H1 (cell line): ENCODE measurements around the gene MBNL2. TPM values are rescaled to one million over a fixed set of nuclear protein-coding genes. Genes with fewer than 3 reads are reported as not detected.

Source experiments
- CTCF ChIA-PET: fragments of 300-600 bp; sonication (Branson Sonifier 250); formaldehyde crosslinking; loops from one replicate; lab custom pipeline; 2021; ENCODE audit not compliant: partially characterized antibody; lab: Charles Lee
- POLR2A ChIA-PET: fragments of 300-600 bp; sonication (Branson Sonifier 250); formaldehyde crosslinking; loops from one replicate; lab custom pipeline; 2021; ENCODE audit warnings: inconsistent platforms; ENCODE audit not compliant: partially characterized antibody; lab: Charles Lee
- DNase-seq, 2 experiments: peaks; one replicate each; pipeline versions ENCODE4 v3.0.0 to v3.0.0-alpha.2; 2010 to 2022; ENCODE audit warnings: low spot score in 2 of 2, low read depth in 1 of 2, mixed read lengths in 1 of 2
- FAIRE-seq: peaks from 2 replicates; lab custom pipeline; 2011; peaks lifted over from hg19 to GRCh38; lab: Jason Lieb, UNC
- H2AFZ ChIP-seq: 2 replicates; pipeline ENCODE4 v1.8.1; 2012; ENCODE audit warnings: low read length, inconsistent platforms
- H2AK5ac ChIP-seq: 2 replicates; pipeline ENCODE4 v1.6.1; 2013; ENCODE audit warnings: low read depth, low read length
- H2BK120ac ChIP-seq: replicated peaks from 2 replicates; pipeline ENCODE3; 2013; ENCODE audit warnings: low read depth, low read length, inconsistent platforms
- H2BK12ac ChIP-seq: 2 replicates; pipeline ENCODE4 v1.6.1; 2013; ENCODE audit warnings: low read depth, low read length
- H2BK15ac ChIP-seq: 2 replicates; pipeline ENCODE4 v1.6.1; 2013; ENCODE audit warnings: low read length
- H2BK20ac ChIP-seq: 2 replicates; pipeline ENCODE4 v1.6.1; 2013; ENCODE audit warnings: low read length
- H2BK5ac ChIP-seq: 2 replicates; pipeline ENCODE4 v1.6.1; 2013; ENCODE audit warnings: low read depth, low read length
- H3K14ac ChIP-seq: 2 replicates; pipeline ENCODE4 v1.6.1; 2013; ENCODE audit warnings: inconsistent platforms; ENCODE audit not compliant: insufficient read length
- H3K18ac ChIP-seq: 2 replicates; pipeline ENCODE4 v1.6.1; 2013; ENCODE audit warnings: low read length; ENCODE audit errors: extremely low read depth
- H3K23ac ChIP-seq: 2 replicates; pipeline ENCODE4 v1.6.1; 2013; ENCODE audit warnings: inconsistent platforms; ENCODE audit not compliant: insufficient read length
- H3K23me2 ChIP-seq: 2 replicates; pipeline ENCODE4 v1.6.1; 2013; ENCODE audit warnings: low read depth, low read length
- H3K27ac ChIP-seq: 2 replicates; pipeline ENCODE4 v1.6.1; 2011; ENCODE audit warnings: low read depth, low read length, inconsistent platforms
- H3K27me3 ChIP-seq, 4 experiments: replicated peaks in 1 of 4; 1 replicate in 1 of 4; 2 replicates in 3 of 4; pipeline versions ENCODE4 v1.6.1 to v1.8.1; 2011 to 2013; ENCODE audit warnings: low read length in 3 of 4, mild to moderate bottlenecking in 3 of 4, inconsistent platforms in 2 of 4, mixed read lengths in 2 of 4, moderate library complexity in 1 of 4; ENCODE audit not compliant: control insufficient read depth in 3 of 4, insufficient read depth in 3 of 4; ENCODE audit errors: extremely low read depth in 1 of 4
- H3K36me3 ChIP-seq, 4 experiments: 2 replicates each; pipeline versions ENCODE4 v1.6.1 to v1.8.1; 2011 to 2013; ENCODE audit warnings: mild to moderate bottlenecking in 4 of 4, low read length in 3 of 4, moderate library complexity in 2 of 4, control low read depth in 1 of 4, inconsistent platforms in 1 of 4; ENCODE audit not compliant: insufficient read depth in 4 of 4, control insufficient read depth in 2 of 4
- H3K4ac ChIP-seq: replicated peaks from 2 replicates; pipeline ENCODE3; 2013; ENCODE audit warnings: low read length, low read depth, mixed read lengths, inconsistent platforms; ENCODE audit not compliant: insufficient read length
- H3K4me1 ChIP-seq, 4 experiments: replicated peaks in 1 of 4; 1 replicate in 1 of 4; 2 replicates in 3 of 4; pipeline versions ENCODE4 v1.6.1 to v1.8.1; 2011 to 2013; ENCODE audit warnings: low read length in 3 of 4, inconsistent platforms in 2 of 4, mixed read lengths in 1 of 4; ENCODE audit not compliant: insufficient read depth in 4 of 4, control insufficient read depth in 3 of 4
- H3K4me2 ChIP-seq, 2 experiments: 2 replicates each; pipeline versions ENCODE4 v1.6.1 to v1.8.1; 2011 to 2013; ENCODE audit warnings: low read depth in 2 of 2, low read length in 2 of 2, control low read depth in 1 of 2, inconsistent platforms in 1 of 2, mild to moderate bottlenecking in 1 of 2; ENCODE audit not compliant: insufficient read depth in 1 of 2
- H3K4me3 ChIP-seq, 4 experiments: fragments of 200-600, 300-600 bp in 1 of 4; sonication (generic), shearing (Covaris generic), sonication (Bioruptor Twin) in 1 of 4; 2 replicates each; pipeline versions ENCODE4 v1.5.1 to v1.8.1; 2011 to 2016; ENCODE audit warnings: low read length in 4 of 4, low read depth in 3 of 4, control low read depth in 2 of 4, inconsistent platforms in 2 of 4, mild to moderate bottlenecking in 2 of 4, mixed read lengths in 1 of 4, moderate library complexity in 1 of 4; ENCODE audit not compliant: insufficient read depth in 2 of 4; ENCODE audit errors: extremely low read depth in 1 of 4
- H3K56ac ChIP-seq: replicated peaks from 2 replicates; pipeline ENCODE3; 2013; ENCODE audit warnings: low read depth, mild to moderate bottlenecking, mixed read lengths, low read length, inconsistent platforms; ENCODE audit not compliant: insufficient read length
- H3K79me1 ChIP-seq: 2 replicates; pipeline ENCODE4 v1.6.1; 2013; ENCODE audit warnings: low read depth, low read length, control low read depth
- H3K79me2 ChIP-seq, 2 experiments: 2 replicates each; pipeline versions ENCODE4 v1.6.1 to v1.8.1; 2012 to 2013; ENCODE audit warnings: low read length in 2 of 2, mild to moderate bottlenecking in 2 of 2, inconsistent platforms in 1 of 2; ENCODE audit not compliant: insufficient read depth in 2 of 2, control insufficient read depth in 1 of 2
- H3K9ac ChIP-seq, 4 experiments: replicated peaks in 1 of 4; 1 replicate in 1 of 4; 2 replicates in 3 of 4; pipeline versions ENCODE4 v1.6.1 to v1.8.1; 2011 to 2013; ENCODE audit warnings: low read depth in 3 of 4, low read length in 3 of 4, control low read depth in 2 of 4, mild to moderate bottlenecking in 2 of 4, moderate library complexity in 2 of 4, inconsistent platforms in 1 of 4; ENCODE audit errors: extremely low read depth in 1 of 4
- H3K9me3 ChIP-seq, 2 experiments: 2 replicates each; pipeline versions ENCODE4 v1.6.1 to v1.8.1; 2012 to 2013; ENCODE audit warnings: mild to moderate bottlenecking in 2 of 2, moderate library complexity in 2 of 2, control low read depth in 1 of 2, inconsistent platforms in 1 of 2, low read depth in 1 of 2, low read length in 1 of 2, mixed read lengths in 1 of 2; ENCODE audit not compliant: insufficient read depth in 2 of 2
- H4K20me1 ChIP-seq, 2 experiments: replicated peaks in 1 of 2; 2 replicates each; pipeline versions ENCODE3 to v1.8.1; 2011 to 2013; ENCODE audit warnings: inconsistent platforms in 2 of 2, low read length in 2 of 2, mild to moderate bottlenecking in 1 of 2; ENCODE audit not compliant: insufficient read depth in 2 of 2, control insufficient read depth in 1 of 2
- H4K5ac ChIP-seq: 2 replicates; pipeline ENCODE4 v1.6.1; 2013; ENCODE audit warnings: low read length, low read depth, mixed read lengths, inconsistent platforms; ENCODE audit not compliant: insufficient read length
- H4K8ac ChIP-seq: 2 replicates; pipeline ENCODE4 v1.8.0; 2013; ENCODE audit warnings: mild to moderate bottlenecking, moderate library complexity, low read length, inconsistent platforms; ENCODE audit not compliant: insufficient read depth; ENCODE audit errors: extremely low read depth
- H4K91ac ChIP-seq: replicated peaks from 2 replicates; pipeline ENCODE3; 2013; ENCODE audit warnings: low read length, mixed read lengths, inconsistent platforms; ENCODE audit not compliant: insufficient read length
- CHD2 ChIP-seq: IDR thresholded peaks from 2 replicates; pipeline ENCODE4 v1.6.1; 2012; ENCODE audit warnings: low read length, improper control_type of control experiment
- KDM5A ChIP-seq: fragments of 200-600 bp; IDR thresholded peaks from 2 replicates; pipeline ENCODE4 v1.7.1; 2012; ENCODE audit warnings: mild to moderate bottlenecking, low read length, inconsistent platforms, mixed read lengths
- MAFK ChIP-seq: IDR thresholded peaks from 2 replicates; pipeline ENCODE4 v1.6.1; 2012; ENCODE audit warnings: low read depth, mild to moderate bottlenecking, improper control_type of control experiment, low read length
- PHF8 ChIP-seq: fragments of 200-600 bp; sonication (generic); conservative IDR thresholded peaks from 2 replicates; pipeline ENCODE4 v1.7.1; 2012; ENCODE audit warnings: low read depth, mild to moderate bottlenecking, inconsistent platforms, low read length, moderate library complexity
- POLR2A ChIP-seq, 2 experiments: IDR thresholded peaks; 1 replicate in 1 of 2; 2 replicates in 1 of 2; pipeline ENCODE4 v1.6.1; 2011; ENCODE audit warnings: low read depth in 2 of 2, low read length in 2 of 2, mild to moderate bottlenecking in 2 of 2; ENCODE audit errors: control extremely low read depth in 1 of 2
- POLR2AphosphoS5 ChIP-seq: IDR thresholded peaks from 2 replicates; pipeline ENCODE4 v1.6.1; 2011; ENCODE audit warnings: low read depth, low read length
- SP1 ChIP-seq: IDR thresholded peaks from 2 replicates; pipeline ENCODE4 v1.6.1; 2011; ENCODE audit warnings: low read depth, low read length
- SP4 ChIP-seq: IDR thresholded peaks from 2 replicates; pipeline ENCODE4 v1.6.1; 2012; ENCODE audit warnings: low read length, inconsistent platforms
- SRF ChIP-seq: IDR thresholded peaks from 2 replicates; pipeline ENCODE4 v1.6.1; 2011; ENCODE audit warnings: mild to moderate bottlenecking, low read depth, low read length, moderate library complexity
- SUZ12 ChIP-seq: fragments of 200-600 bp; sonication (generic); IDR thresholded peaks from 2 replicates; pipeline ENCODE4 v1.6.1; 2012; ENCODE audit warnings: mild to moderate bottlenecking, inconsistent platforms, low read length, moderate library complexity, mixed read lengths
- TAF1 ChIP-seq: IDR thresholded peaks from 2 replicates; pipeline ENCODE4 v1.6.1; 2011; ENCODE audit warnings: mild to moderate bottlenecking, low read depth, low read length
- WGBS, 2 experiments: shearing (Covaris generic) in 1 of 2; methylation state at CpG; one replicate each; pipeline versions ENCODE4 v1.1.6 to v1.1.7; 2013 to 2015; ENCODE audit warnings: low lambda C conversion rate in 2 of 2, mixed read lengths in 2 of 2, inconsistent platforms in 1 of 2, low coverage in 1 of 2, missing lambda C conversion rate in 1 of 2; ENCODE audit not compliant: insufficient replicate concordance in 2 of 2, insufficient coverage in 1 of 2, insufficient read length in 1 of 2; ENCODE audit errors: extremely low coverage in 1 of 2, missing lambda C conversion rate in 1 of 2; 5-methylcytosine and 5-hydroxymethylcytosine counted together
- polyA plus RNA-seq, 7 experiments: library from polyadenylated mRNA; depleted of rRNA in 3 of 7; stranded (reverse) in 5 of 7; unstranded in 2 of 7; fragments of >200 nt in 5 of 7; fragments of 200-250 nt in 2 of 7; gene quantifications; 1 replicate in 5 of 7; 2 replicates in 1 of 7; 4 replicates in 1 of 7; pipeline versions ENCODE4 v1.2.1 to v1.2.3, GENCODE V29; 2011 to 2013; ENCODE audit warnings: missing spikeins in 2 of 7, mixed read lengths in 2 of 7
- total RNA-seq: library from RNA; stranded (reverse); fragmentation: NEBNext Ultra II Directional; extraction: Animal tissue kit (Norgen Biotek cat#: 25700); gene quantifications from 2 replicates; pipeline ENCODE4 v1.2.1, GENCODE V29; 2021
- TF ChIP-seq, protein P1 (sequence below): IDR thresholded peaks from 2 replicates; pipeline ENCODE4 v1.6.1; 2011; ENCODE audit warnings: low read length, improper control_type of control experiment
- TF ChIP-seq, protein P2 (sequence below): IDR thresholded peaks from 2 replicates; pipeline ENCODE4 v1.6.1; 2012; ENCODE audit warnings: low read length, inconsistent platforms

The MBNL2 gene
- total and polyA plus RNA-seq, 2 of the 8 experiments (the other 6 are each of a cell fraction or from before 2014, with no cell fraction given): 1.0 to 2.6 TPM

DNA sequence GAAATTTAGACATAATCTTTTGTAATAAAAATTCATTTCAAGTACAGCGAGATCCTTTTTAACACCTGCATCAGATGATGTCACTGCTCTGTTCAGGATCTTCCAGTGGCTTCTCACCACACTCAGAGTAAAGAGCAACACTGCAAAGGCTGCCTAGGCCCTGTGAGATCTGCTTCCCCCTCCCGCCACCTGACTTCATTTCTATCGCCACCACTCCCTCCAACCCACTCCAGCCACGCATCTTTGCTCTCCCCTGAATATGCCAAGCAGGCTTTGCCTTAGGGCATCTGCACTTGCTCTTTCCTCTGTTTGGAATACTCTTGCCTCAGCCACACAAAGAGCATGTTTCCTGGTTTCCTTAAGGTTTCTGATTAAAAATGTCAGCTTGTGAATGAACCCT is 58.3 kb downstream of the MBNL2 start:
- H3K4me3 ChIP-seq: no peak overlapping the region
- no peak overlapping the region; the same call in 1 of the 2 replicates for H2BK12ac ChIP-seq
- H2BK20ac ChIP-seq: no peak overlapping the region
- no peak overlapping the region for H2BK5ac ChIP-seq
- no peak overlapping the region for H2AFZ ChIP-seq
- no peak overlapping the region for H4K91ac ChIP-seq
- no peak overlapping the region for H4K5ac ChIP-seq
- H2BK120ac ChIP-seq: no peak overlapping the region
- H4K8ac ChIP-seq: no peak overlapping the region; the same call in 1 of the 2 replicates
- no peak overlapping the region for H3K23ac ChIP-seq
- H3K9ac ChIP-seq: no peak overlapping the region
- H3K9me3 ChIP-seq: no peaks in the 10 kb centered on the region
- 83% methylated on average over 4 of the region's 4 CpGs; no CpG with 5 or more reads in 1 of the 2 experiments for WGBS, 2 experiments
- no peaks in the 10 kb centered on the region for H3K79me2 ChIP-seq
- no peak overlapping the region for H3K56ac ChIP-seq
- H3K79me1 ChIP-seq: no peaks in the 10 kb centered on the region; the same call in 1 of the 2 replicates
- CTCF ChIA-PET: no interaction called here
- DNase-seq (no peak), FAIRE-seq (no peak)
- no peaks in the 10 kb centered on the region for H3K4me1 ChIP-seq
- POLR2A ChIA-PET: interaction anchor here (0.6 kb wide), 1 partner anchor 57 kb away, joined by 3 read pairs; no protein-coding TSS in a partner anchor
- no peak overlapping the region for H3K4ac ChIP-seq
- H3K36me3 ChIP-seq: no peaks in the 10 kb centered on the region
- no peaks in the 10 kb centered on the region for H3K23me2 ChIP-seq
- H3K27ac ChIP-seq: no peak overlapping the region
- no peak overlapping the region for H3K4me2 ChIP-seq
- no peaks in the 10 kb centered on the region for H4K20me1 ChIP-seq
- no peak overlapping the region for H2BK15ac ChIP-seq
- H3K18ac ChIP-seq: no peak overlapping the region; the same call in 1 of the 2 replicates
- no peak overlapping the region for H2AK5ac ChIP-seq
- no peak overlapping the region for H3K14ac ChIP-seq
- H3K27me3 ChIP-seq: no peaks in the 10 kb centered on the region
- TF ChIP-seq SP1 (no peak), SP4 (no peak), MAFK (no peak), CHD2 (no peak), PHF8 (no peak), POLR2A (IDR thresholded peaks at IDR 0.05; ENCODE audit: control extremely low read depth in 1 of 2, low read depth in 2 of 2, low read length in 2 of 2) (no peak), POLR2AphosphoS5 (no peak), TAF1 (no peak), SUZ12 (no peak), SRF (no peak), KDM5A (no peak)
- TF ChIP-seq, protein P1, sequence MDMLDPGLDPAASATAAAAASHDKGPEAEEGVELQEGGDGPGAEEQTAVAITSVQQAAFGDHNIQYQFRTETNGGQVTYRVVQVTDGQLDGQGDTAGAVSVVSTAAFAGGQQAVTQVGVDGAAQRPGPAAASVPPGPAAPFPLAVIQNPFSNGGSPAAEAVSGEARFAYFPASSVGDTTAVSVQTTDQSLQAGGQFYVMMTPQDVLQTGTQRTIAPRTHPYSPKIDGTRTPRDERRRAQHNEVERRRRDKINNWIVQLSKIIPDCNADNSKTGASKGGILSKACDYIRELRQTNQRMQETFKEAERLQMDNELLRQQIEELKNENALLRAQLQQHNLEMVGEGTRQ: no peak
- TF ChIP-seq, protein P2, sequence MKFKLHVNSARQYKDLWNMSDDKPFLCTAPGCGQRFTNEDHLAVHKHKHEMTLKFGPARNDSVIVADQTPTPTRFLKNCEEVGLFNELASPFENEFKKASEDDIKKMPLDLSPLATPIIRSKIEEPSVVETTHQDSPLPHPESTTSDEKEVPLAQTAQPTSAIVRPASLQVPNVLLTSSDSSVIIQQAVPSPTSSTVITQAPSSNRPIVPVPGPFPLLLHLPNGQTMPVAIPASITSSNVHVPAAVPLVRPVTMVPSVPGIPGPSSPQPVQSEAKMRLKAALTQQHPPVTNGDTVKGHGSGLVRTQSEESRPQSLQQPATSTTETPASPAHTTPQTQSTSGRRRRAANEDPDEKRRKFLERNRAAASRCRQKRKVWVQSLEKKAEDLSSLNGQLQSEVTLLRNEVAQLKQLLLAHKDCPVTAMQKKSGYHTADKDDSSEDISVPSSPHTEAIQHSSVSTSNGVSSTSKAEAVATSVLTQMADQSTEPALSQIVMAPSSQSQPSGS: no peak
